ENCODE data around the gene PRADC1.

DNA sequence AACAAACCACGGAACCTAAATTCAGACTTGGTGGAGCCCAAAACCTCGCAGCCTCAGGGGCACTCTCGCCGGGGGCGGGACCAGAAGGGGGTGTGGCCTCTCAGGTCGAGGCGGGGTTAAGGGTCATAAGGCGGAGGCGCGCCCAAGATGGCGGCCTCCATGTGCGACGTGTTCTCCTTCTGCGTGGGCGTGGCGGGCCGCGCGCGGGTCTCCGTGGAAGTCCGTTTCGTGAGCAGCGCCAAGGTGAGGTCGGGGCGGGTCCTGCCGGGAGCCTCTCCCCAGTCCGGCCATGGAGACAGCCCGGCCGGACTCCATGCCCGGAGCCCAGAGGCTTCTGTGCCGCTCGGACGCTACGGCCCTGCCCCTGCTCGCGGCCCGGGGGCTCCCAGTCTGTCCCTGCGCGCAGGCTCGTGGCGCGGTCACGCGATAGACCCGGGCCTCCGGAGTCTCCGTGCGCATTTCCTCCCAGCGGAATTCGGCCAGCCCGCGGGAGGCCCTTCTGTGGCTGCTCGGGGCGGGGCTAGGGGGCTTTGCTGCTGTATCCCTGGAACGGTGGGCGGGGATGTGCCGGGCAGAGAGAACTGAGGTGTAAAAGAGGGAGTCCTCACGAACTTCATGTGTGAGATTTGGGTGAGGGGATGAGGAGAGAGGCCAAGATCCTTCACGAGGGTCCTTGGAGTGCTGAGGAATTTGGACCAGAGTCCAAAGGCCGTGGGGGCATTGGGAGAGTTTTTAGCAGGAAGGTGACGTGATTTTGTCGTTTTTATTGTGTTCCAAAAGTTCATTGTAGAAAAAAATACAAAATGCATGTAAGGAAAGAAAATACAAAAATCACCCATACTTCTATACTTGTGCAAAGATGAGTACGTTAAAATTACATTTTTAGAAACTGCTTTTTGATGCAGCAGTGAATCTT is 18.7 kb downstream of the PRADC1 start, which contains the start of gene SMYD5:
- TF ChIP-seq POLR2A (IDR thresholded peaks at IDR 0.05) = no peak
- TF ChIP-seq, protein P1, sequence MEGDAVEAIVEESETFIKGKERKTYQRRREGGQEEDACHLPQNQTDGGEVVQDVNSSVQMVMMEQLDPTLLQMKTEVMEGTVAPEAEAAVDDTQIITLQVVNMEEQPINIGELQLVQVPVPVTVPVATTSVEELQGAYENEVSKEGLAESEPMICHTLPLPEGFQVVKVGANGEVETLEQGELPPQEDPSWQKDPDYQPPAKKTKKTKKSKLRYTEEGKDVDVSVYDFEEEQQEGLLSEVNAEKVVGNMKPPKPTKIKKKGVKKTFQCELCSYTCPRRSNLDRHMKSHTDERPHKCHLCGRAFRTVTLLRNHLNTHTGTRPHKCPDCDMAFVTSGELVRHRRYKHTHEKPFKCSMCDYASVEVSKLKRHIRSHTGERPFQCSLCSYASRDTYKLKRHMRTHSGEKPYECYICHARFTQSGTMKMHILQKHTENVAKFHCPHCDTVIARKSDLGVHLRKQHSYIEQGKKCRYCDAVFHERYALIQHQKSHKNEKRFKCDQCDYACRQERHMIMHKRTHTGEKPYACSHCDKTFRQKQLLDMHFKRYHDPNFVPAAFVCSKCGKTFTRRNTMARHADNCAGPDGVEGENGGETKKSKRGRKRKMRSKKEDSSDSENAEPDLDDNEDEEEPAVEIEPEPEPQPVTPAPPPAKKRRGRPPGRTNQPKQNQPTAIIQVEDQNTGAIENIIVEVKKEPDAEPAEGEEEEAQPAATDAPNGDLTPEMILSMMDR (IDR thresholded peaks at IDR 0.05) = no peak
